Hair follicle dermal papilla cell (primary cell): Measurements from ENCODE around the gene ACTRT2. TPM values are rescaled to one million over a fixed set of nuclear protein-coding genes. Genes with fewer than 3 reads are reported as not detected.

ENCODE experiments used
- total RNA-seq: library from RNA; depleted of rRNA; stranded (reverse); fragments of >200 nt; gene quantifications from 2 replicates; pipeline ENCODE4 v1.2.3, GENCODE V29; 2012

ACTRT2 gene
- not detected in 2 replicates for total RNA-seq

GRCh38 chr1:3021233-3021671 lies at the start of gene ACTRT2:
Gene ACTRT2 (plus strand): TSS chr1:3021467. CDS start chr1:3021687, 220 bp downstream.

GRCh38 chr1:3068564-3069431 lies 47.5 kb downstream of the ACTRT2 start, which contains the start of gene PRDM16:
Gene PRDM16 (plus strand): TSS chr1:3069203. CDS start chr1:3069260, 57 bp downstream.

Other genes with a start within 250 kb of the ACTRT2 start
- 0.12 and 0.16 TPM in 2 replicates for gene TTC34, start 219.8 kb upstream of the ACTRT2 start, total RNA-seq
- 0.32 and 0.85 TPM in 2 replicates for gene PRDM16, start 47.7 kb downstream of the ACTRT2 start, total RNA-seq